ENCODE measurements around the gene CDH4. TPM values are rescaled to one million over a fixed set of nuclear protein-coding genes. Genes with fewer than 3 reads are reported as not detected.

The CDH4 gene
- total RNA-seq, 2 donors from 2014 or later, result not detected

DNA sequence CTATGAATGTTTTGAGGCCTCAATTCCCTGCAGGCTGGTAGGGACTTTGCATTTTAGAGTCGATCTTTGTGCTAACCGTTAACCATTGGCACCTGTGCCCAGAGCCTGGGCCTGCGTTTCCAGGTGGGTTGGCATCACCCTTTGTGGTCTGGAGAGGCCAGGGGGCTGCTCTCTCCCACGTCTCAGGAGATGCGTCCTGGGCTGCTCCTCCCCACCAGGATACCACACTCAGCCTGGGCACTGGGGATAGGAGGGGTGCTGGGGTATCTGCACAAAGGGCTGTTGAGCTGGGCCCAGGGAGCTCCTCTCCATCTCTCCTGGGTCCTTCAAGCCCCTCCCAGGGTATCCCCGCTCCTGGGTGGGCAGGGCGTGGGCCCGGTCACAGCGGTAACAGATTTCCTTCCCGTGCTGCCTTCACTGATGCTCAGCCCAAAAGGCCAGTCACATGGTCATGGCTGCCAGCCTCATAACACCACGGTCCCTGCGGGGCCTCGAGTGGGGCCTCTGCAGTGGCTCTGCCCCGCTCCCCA is 547.4 kb downstream of the CDH4 start:
- Histone ChIP-seq H3K4me3 (no peak overlapping the region), H3K4me1 (ENCODE audit: control insufficient read depth in 1 of 2, low read depth in 2 of 2) (peaks cover 0 to 12% of the 10 kb centered on the region in 2 donors), H3K27me3 (replicated peaks; ENCODE audit: insufficient read depth) (no peaks in the 10 kb centered on the region), H3K9me3 (no peaks in the 10 kb centered on the region), H3K36me3 (no peaks in the 10 kb centered on the region), H3K27ac (no peak overlapping the region)
- DNase-seq (ENCODE audit: low spot score) (no peak), ATAC-seq (ENCODE audit: insufficient number of reproducible peaks, low FRiP score, low read depth) (no peak)
- no peak for TF ChIP-seq CTCF (IDR thresholded peaks at IDR 0.05)

- Histone ChIP-seq H3K4me3 (no peak overlapping the region), H3K9me3 (no peaks in the 10 kb centered on the region), H3K27me3 (replicated peaks; ENCODE audit: insufficient read depth) (no peaks in the 10 kb centered on the region), H3K36me3 (no peaks in the 10 kb centered on the region), H3K4me1 (ENCODE audit: control insufficient read depth in 1 of 2, low read depth in 2 of 2) (peaks cover 0 to 12% of the 10 kb centered on the region in 2 donors), H3K27ac (no peak overlapping the region)
- no peak for ATAC-seq (ENCODE audit: insufficient number of reproducible peaks, low FRiP score, low read depth)
- TF ChIP-seq CTCF (IDR thresholded peaks at IDR 0.05), result no peak
- no peak for DNase-seq (ENCODE audit: low spot score)
These were observed 547.9 kb downstream of the CDH4 start for GRCh38 chr20:61799928-61800327.

DNA sequence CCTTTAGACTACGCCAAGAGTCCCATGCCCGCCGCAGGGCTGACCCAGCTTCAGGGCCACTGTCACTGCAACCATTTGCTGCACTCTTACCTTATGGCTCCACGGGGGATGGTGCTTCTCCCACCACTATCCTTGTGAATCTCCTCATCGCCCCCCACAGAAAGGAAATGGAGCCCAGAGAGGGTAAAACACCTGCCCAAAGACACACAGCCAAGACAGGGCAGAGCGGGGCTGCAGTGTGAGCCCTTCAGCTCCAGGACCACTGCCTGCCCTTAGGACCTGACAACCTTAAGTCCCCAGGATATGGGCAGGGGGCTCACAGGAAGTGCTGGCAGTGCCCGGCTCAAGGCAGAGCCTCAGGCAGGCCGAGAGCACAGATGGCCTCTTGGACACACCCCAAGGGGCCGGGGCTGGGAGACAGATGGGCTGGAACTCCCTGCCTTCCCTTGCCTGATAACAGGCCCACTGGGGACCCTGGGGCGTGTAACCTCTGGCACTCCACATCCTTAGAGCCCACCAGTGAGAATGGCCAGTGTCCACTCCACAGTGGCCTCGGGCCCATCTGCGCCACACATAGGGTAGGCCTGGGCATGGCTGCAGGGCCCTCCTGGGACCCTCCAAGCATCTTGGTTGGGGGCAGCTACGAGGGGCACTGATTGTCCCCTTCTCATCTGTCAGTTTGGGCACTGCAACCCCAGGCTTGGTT is 548.5 kb downstream of the CDH4 start:
- no peak for TF ChIP-seq CTCF (IDR thresholded peaks at IDR 0.05)
- Histone ChIP-seq H3K36me3 (no peaks in the 10 kb centered on the region), H3K4me1 (ENCODE audit: control insufficient read depth in 1 of 2, low read depth in 2 of 2) (peaks cover 0 to 12% of the 10 kb centered on the region in 2 donors), H3K9me3 (no peaks in the 10 kb centered on the region), H3K27me3 (replicated peaks; ENCODE audit: insufficient read depth) (no peaks in the 10 kb centered on the region), H3K4me3 (no peak overlapping the region), H3K27ac (no peak overlapping the region)
- DNase-seq (ENCODE audit: low spot score) (no peak), ATAC-seq (ENCODE audit: insufficient number of reproducible peaks, low FRiP score, low read depth) (no peak)

DNA sequence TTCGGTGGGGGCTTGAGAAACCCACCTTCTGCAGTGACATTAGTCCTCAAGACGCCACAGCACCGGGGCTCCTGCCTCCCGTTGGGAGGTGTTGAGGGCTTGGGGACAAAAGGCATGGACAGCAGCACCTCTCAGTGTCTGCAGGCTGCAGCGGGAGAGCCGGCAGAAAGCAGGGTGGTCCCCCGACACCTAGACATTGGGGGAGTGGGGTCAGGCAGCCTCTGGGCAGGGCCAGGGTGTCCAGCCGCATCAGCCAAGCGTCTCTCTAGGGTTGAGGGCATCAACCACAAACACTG is 549.0 kb downstream of the CDH4 start:
- Histone ChIP-seq H3K36me3 (no peaks in the 10 kb centered on the region), H3K9me3 (no peaks in the 10 kb centered on the region), H3K27ac (no peak overlapping the region), H3K4me3 (no peak overlapping the region), H3K27me3 (replicated peaks; ENCODE audit: insufficient read depth) (no peaks in the 10 kb centered on the region), H3K4me1 (ENCODE audit: control insufficient read depth in 1 of 2, low read depth in 2 of 2) (peaks cover 0 to 12% of the 10 kb centered on the region in 2 donors)
- DNase-seq (ENCODE audit: low spot score), result no peak
- TF ChIP-seq CTCF (IDR thresholded peaks at IDR 0.05), result no peak
- ATAC-seq (ENCODE audit: insufficient number of reproducible peaks, low FRiP score, low read depth), result no peak

GRCh38 chr20:61801428-61801827 is 549.4 kb downstream of the CDH4 start:
- Histone ChIP-seq H3K4me3 (no peak overlapping the region), H3K36me3 (no peaks in the 10 kb centered on the region), H3K4me1 (ENCODE audit: control insufficient read depth in 1 of 2, low read depth in 2 of 2) (peaks cover 0 to 12% of the 10 kb centered on the region in 2 donors), H3K9me3 (no peaks in the 10 kb centered on the region), H3K27me3 (replicated peaks; ENCODE audit: insufficient read depth) (no peaks in the 10 kb centered on the region), H3K27ac (no peak overlapping the region)
- TF ChIP-seq CTCF (IDR thresholded peaks at IDR 0.05), result no peak
- ATAC-seq (ENCODE audit: insufficient number of reproducible peaks, low FRiP score, low read depth), result no peak
- no peak for DNase-seq (ENCODE audit: low spot score)
